ENCODE data around the gene KPNA3. TPM values are rescaled to one million over a fixed set of nuclear protein-coding genes. Genes with fewer than 3 reads are reported as not detected.

Gene KPNA3
- total RNA-seq, result 25.1 TPM
- polyA plus RNA-seq, result 10 to 100 TPM; 24.4 to 28.3 (median 27.8) TPM

- Mint-ChIP-seq H3K9me3 (peaks cover 0 to 2% (median 0%) of the 10 kb centered on the region in 7 donors), H3K4me3 (peak within 1 kb of the TSS; percentile 97 to 99 (median 98)), H3K27me3 (peaks cover 5% of the 10 kb centered on the region), H3K27ac (peak within 1 kb of the TSS; percentile 96 to 98 (median 98)), H3K4me1 (peaks cover 20 to 43% (median 34%) of the 10 kb centered on the region in 4 donors), H3K36me3 (peaks cover 10% of the 10 kb centered on the region)
- Histone ChIP-seq H3K4me1 (ENCODE audit: control insufficient read depth, insufficient read depth, low read length, poor library complexity, severe bottlenecking) (peaks cover 18% of the 10 kb centered on the region), H3K27me3 (ENCODE audit: control insufficient read depth, insufficient read depth, low read length) (peaks cover 2% of the 10 kb centered on the region), H3K27ac (ENCODE audit: insufficient read depth, low read length, poor library complexity, severe bottlenecking) (peak within 1 kb of the TSS; percentile 91), H3K9me3 (ENCODE audit: control insufficient read depth in 2 of 2, low read length in 2 of 2) (no peaks in the 10 kb centered on the region), H3K4me3 (ENCODE audit: low read depth, low read length) (peak within 1 kb of the TSS; percentile 92), H3K36me3 (ENCODE audit: control insufficient read depth, insufficient read depth, low read length) (no peaks in the 10 kb centered on the region)
- DNase-seq (peak; percentile 94 to 98 (median 95)), ATAC-seq (ENCODE audit: low read depth in 2 of 2) (peak; percentile 90 to 92)
Measured at GRCh38 chr13:49792550-49793324, at the start of gene KPNA3. TSS of gene KPNA3 (minus strand) at chr13:49792682. CDS start at chr13:49792506, 176 bp downstream.

GRCh38 chr13:49841964-49842363 lies 49.5 kb upstream of the KPNA3 start:
- Histone ChIP-seq H3K36me3 (ENCODE audit: control insufficient read depth, insufficient read depth, low read length) (no peaks in the 10 kb centered on the region), H3K4me3 (ENCODE audit: low read depth, low read length) (no peak overlapping the region), H3K27me3 (ENCODE audit: control insufficient read depth, insufficient read depth, low read length) (peaks cover 2% of the 10 kb centered on the region), H3K9me3 (ENCODE audit: control insufficient read depth in 2 of 2, low read length in 2 of 2) (no peaks in the 10 kb centered on the region), H3K4me1 (ENCODE audit: control insufficient read depth, insufficient read depth, low read length, poor library complexity, severe bottlenecking) (no peaks in the 10 kb centered on the region), H3K27ac (ENCODE audit: insufficient read depth, low read length, poor library complexity, severe bottlenecking) (no peak overlapping the region)
- H3K27ac Mint-ChIP-seq, result no peak overlapping the region
- peaks cover 0 to 2% (median 0%) of the 10 kb centered on the region in 7 donors for H3K9me3 Mint-ChIP-seq
- H3K27me3 Mint-ChIP-seq, result peaks cover 4% of the 10 kb centered on the region
- H3K4me3 Mint-ChIP-seq, result no peak overlapping the region
- H3K4me1 Mint-ChIP-seq, result no peaks in the 10 kb centered on the region
- DNase-seq (no peak), ATAC-seq (ENCODE audit: low read depth in 2 of 2) (no peak)
- no peaks in the 10 kb centered on the region for H3K36me3 Mint-ChIP-seq

- ATAC-seq (ENCODE audit: low read depth in 2 of 2), result no peak
- Mint-ChIP-seq H3K27ac (no peak overlapping the region), H3K36me3 (no peaks in the 10 kb centered on the region)
Measured at GRCh38 chr13:49840675-49841074, 48.2 kb upstream of the KPNA3 start.

GRCh38 chr13:49840266-49840665 lies 47.8 kb upstream of the KPNA3 start:
- ATAC-seq (ENCODE audit: low read depth in 2 of 2), result no peak
- H3K27me3 Mint-ChIP-seq, result peaks cover under 1% of the 10 kb centered on the region
- no peaks in the 10 kb centered on the region for H3K4me1 Mint-ChIP-seq
- H3K4me3 ChIP-seq (ENCODE audit: low read depth, low read length), result no peak overlapping the region
- H3K9me3 Mint-ChIP-seq, result peaks cover 0 to 2% (median 0%) of the 10 kb centered on the region in 7 donors
- no peak overlapping the region for H3K27ac Mint-ChIP-seq
- no peaks in the 10 kb centered on the region for H3K9me3 ChIP-seq (ENCODE audit: control insufficient read depth in 2 of 2, low read length in 2 of 2)
- H3K4me1 ChIP-seq (ENCODE audit: control insufficient read depth, insufficient read depth, low read length, poor library complexity, severe bottlenecking), result no peaks in the 10 kb centered on the region
- no peak overlapping the region for H3K4me3 Mint-ChIP-seq
- H3K27me3 ChIP-seq (ENCODE audit: control insufficient read depth, insufficient read depth, low read length), result peaks cover under 1% of the 10 kb centered on the region
- H3K36me3 Mint-ChIP-seq, result no peaks in the 10 kb centered on the region
- no peaks in the 10 kb centered on the region for H3K36me3 ChIP-seq (ENCODE audit: control insufficient read depth, insufficient read depth, low read length)
- DNase-seq, result no peak
- H3K27ac ChIP-seq (ENCODE audit: insufficient read depth, low read length, poor library complexity, severe bottlenecking), result no peak overlapping the region

More at GRCh38 chr13:49840675-49841074, 48.2 kb upstream of the KPNA3 start:
- H3K27me3 ChIP-seq (ENCODE audit: control insufficient read depth, insufficient read depth, low read length), result peaks cover 2% of the 10 kb centered on the region
- peaks cover 0 to 2% (median 0%) of the 10 kb centered on the region in 7 donors for H3K9me3 Mint-ChIP-seq
- no peak overlapping the region for H3K4me3 ChIP-seq (ENCODE audit: low read depth, low read length)
- no peak overlapping the region for H3K27ac ChIP-seq (ENCODE audit: insufficient read depth, low read length, poor library complexity, severe bottlenecking)
- H3K27me3 Mint-ChIP-seq, result peaks cover 4% of the 10 kb centered on the region
- no peaks in the 10 kb centered on the region for H3K9me3 ChIP-seq (ENCODE audit: control insufficient read depth in 2 of 2, low read length in 2 of 2)
- H3K4me1 ChIP-seq (ENCODE audit: control insufficient read depth, insufficient read depth, low read length, poor library complexity, severe bottlenecking), result no peaks in the 10 kb centered on the region
- DNase-seq, result no peak
- no peak overlapping the region for H3K4me3 Mint-ChIP-seq
- H3K36me3 ChIP-seq (ENCODE audit: control insufficient read depth, insufficient read depth, low read length), result no peaks in the 10 kb centered on the region
- no peaks in the 10 kb centered on the region for H3K4me1 Mint-ChIP-seq

- Histone ChIP-seq H3K27me3 (ENCODE audit: control insufficient read depth, insufficient read depth, low read length) (no peaks in the 10 kb centered on the region), H3K27ac (ENCODE audit: insufficient read depth, low read length, poor library complexity, severe bottlenecking) (no peak overlapping the region), H3K4me1 (ENCODE audit: control insufficient read depth, insufficient read depth, low read length, poor library complexity, severe bottlenecking) (no peaks in the 10 kb centered on the region), H3K36me3 (ENCODE audit: control insufficient read depth, insufficient read depth, low read length) (no peaks in the 10 kb centered on the region), H3K9me3 (ENCODE audit: control insufficient read depth in 2 of 2, low read length in 2 of 2) (no peaks in the 10 kb centered on the region), H3K4me3 (ENCODE audit: low read depth, low read length) (no peak overlapping the region)
- ATAC-seq (ENCODE audit: low read depth in 2 of 2), result no peak
- H3K4me1 Mint-ChIP-seq, result no peaks in the 10 kb centered on the region
- no peak overlapping the region for H3K4me3 Mint-ChIP-seq
- H3K27me3 Mint-ChIP-seq, result no peaks in the 10 kb centered on the region
- no peaks in the 10 kb centered on the region for H3K36me3 Mint-ChIP-seq
- peak overlapping the region in 1 of 3 donors; percentile 62 for H3K27ac Mint-ChIP-seq
- DNase-seq, result no peak
- H3K9me3 Mint-ChIP-seq, result peaks cover 0 to 2% (median 0%) of the 10 kb centered on the region in 7 donors
Measured at GRCh38 chr13:49838989-49839388, 46.5 kb upstream of the KPNA3 start.

DNA sequence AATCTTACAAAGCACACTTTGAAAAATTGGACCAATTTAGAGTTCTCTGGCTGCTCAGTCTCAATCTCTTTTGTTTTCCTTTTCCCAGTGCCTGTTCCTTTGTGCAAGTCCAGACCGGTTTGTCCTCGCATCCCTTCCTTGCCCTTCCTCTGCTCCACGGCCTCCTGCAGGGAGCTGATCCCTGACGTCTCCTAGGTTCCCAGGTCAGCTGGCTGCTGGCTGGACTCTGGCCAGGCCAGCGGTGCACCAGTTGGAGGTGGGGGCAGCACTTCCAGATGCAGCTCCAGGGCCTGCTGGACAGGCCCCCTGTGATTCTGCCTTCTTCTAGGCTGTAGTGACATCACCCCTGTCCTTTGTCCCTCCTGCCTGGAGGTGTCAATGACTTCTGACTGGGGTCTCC lies 44.0 kb upstream of the KPNA3 start:
- H3K4me1 Mint-ChIP-seq, result peaks cover 0 to 3% (median 2%) of the 10 kb centered on the region in 4 donors
- DNase-seq, result no peak

DNA sequence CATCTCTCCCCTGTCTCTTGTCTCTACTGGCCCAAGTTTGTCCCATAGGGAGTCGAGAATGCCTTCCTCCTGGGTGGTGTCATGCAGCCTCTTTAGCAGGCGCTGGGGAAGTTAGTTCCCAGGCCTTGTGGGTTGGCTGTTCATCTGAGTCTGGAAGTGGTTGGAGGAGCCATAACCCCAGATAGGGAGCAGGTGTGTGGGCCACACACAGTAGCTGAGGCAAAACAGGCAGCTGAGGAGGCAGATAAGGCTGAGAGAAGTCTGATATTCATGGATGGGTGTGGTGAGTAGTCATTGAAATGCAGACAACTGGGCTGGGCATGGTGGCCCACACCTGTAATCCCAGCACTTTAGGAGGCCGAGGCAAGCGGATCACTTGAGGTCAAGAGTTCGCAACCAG lies 40.9 kb upstream of the KPNA3 start:
- no peaks in the 10 kb centered on the region for H3K36me3 ChIP-seq (ENCODE audit: control insufficient read depth, insufficient read depth, low read length)
- no peak overlapping the region for H3K4me3 ChIP-seq (ENCODE audit: low read depth, low read length)
- Mint-ChIP-seq H3K27me3 (peaks cover 10% of the 10 kb centered on the region), H3K9me3 (peaks cover 0 to 14% (median 4%) of the 10 kb centered on the region in 7 donors), H3K4me3 (no peak overlapping the region), H3K36me3 (peaks cover 4% of the 10 kb centered on the region), H3K4me1 (peaks cover 5 to 24% (median 12%) of the 10 kb centered on the region in 4 donors), H3K27ac (peak overlapping the region in 1 of 3 donors; percentile 30)
- ATAC-seq (ENCODE audit: low read depth in 2 of 2), result no peak
- no peak overlapping the region for H3K27ac ChIP-seq (ENCODE audit: insufficient read depth, low read length, poor library complexity, severe bottlenecking)
- no peak for DNase-seq
- peaks cover 8 to 9% of the 10 kb centered on the region in 2 experiments for H3K9me3 ChIP-seq (ENCODE audit: control insufficient read depth in 2 of 2, low read length in 2 of 2)
- no peaks in the 10 kb centered on the region for H3K27me3 ChIP-seq (ENCODE audit: control insufficient read depth, insufficient read depth, low read length)
- peaks cover 2% of the 10 kb centered on the region for H3K4me1 ChIP-seq (ENCODE audit: control insufficient read depth, insufficient read depth, low read length, poor library complexity, severe bottlenecking)

More for the DNA sequence above, 44.0 kb upstream of the KPNA3 start:
- no peak overlapping the region for H3K27ac Mint-ChIP-seq
- H3K36me3 Mint-ChIP-seq, result no peaks in the 10 kb centered on the region
- Histone ChIP-seq H3K4me3 (ENCODE audit: low read depth, low read length) (no peak overlapping the region), H3K4me1 (ENCODE audit: control insufficient read depth, insufficient read depth, low read length, poor library complexity, severe bottlenecking) (no peaks in the 10 kb centered on the region), H3K9me3 (ENCODE audit: control insufficient read depth in 2 of 2, low read length in 2 of 2) (peaks cover 3 to 4% of the 10 kb centered on the region in 2 experiments), H3K27ac (ENCODE audit: insufficient read depth, low read length, poor library complexity, severe bottlenecking) (no peak overlapping the region), H3K36me3 (ENCODE audit: control insufficient read depth, insufficient read depth, low read length) (no peaks in the 10 kb centered on the region), H3K27me3 (ENCODE audit: control insufficient read depth, insufficient read depth, low read length) (no peaks in the 10 kb centered on the region)
- no peak overlapping the region for H3K4me3 Mint-ChIP-seq
- ATAC-seq (ENCODE audit: low read depth in 2 of 2), result no peak
- peaks cover 4% of the 10 kb centered on the region for H3K27me3 Mint-ChIP-seq
- H3K9me3 Mint-ChIP-seq, result peaks cover 0 to 7% (median 2%) of the 10 kb centered on the region in 7 donors
